GM20000 (cell line): ENCODE results near the gene LPCAT1.

Experiments used
- DNase-seq: peaks from one replicate; pipeline ENCODE4 v3.0.0; 2012; ENCODE audit warnings: low spot score
- TF ChIP-seq, protein P1 (sequence below): IDR thresholded peaks from 2 replicates; pipeline ENCODE4 v1.5.1; 2012; ENCODE audit warnings: mild to moderate bottlenecking, control low read depth; ENCODE audit errors: extremely low read depth, missing control alignments

The LPCAT1 gene

DNA sequence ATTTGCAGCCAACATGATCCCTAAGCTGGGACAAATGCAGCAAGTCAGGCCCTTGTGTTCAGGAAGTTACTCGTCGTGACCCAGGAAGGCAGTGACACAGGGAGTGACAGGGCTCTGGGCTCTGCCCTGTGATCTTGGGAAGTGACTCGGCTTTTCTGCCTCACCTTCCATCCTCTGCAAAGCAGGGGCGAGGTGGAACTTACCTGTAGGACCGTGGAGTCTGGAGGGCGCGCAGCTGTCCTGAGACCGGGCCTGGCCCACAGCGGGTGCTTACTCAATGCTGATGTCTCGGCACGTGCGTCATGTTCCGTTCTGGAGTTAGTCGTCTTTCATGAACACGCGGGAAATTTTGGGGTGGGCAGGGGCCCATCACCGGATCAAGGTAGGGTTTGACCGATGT is 22.8 kb upstream of the LPCAT1 start:
- DNase-seq: peak; percentile 7
- TF ChIP-seq, protein P1, sequence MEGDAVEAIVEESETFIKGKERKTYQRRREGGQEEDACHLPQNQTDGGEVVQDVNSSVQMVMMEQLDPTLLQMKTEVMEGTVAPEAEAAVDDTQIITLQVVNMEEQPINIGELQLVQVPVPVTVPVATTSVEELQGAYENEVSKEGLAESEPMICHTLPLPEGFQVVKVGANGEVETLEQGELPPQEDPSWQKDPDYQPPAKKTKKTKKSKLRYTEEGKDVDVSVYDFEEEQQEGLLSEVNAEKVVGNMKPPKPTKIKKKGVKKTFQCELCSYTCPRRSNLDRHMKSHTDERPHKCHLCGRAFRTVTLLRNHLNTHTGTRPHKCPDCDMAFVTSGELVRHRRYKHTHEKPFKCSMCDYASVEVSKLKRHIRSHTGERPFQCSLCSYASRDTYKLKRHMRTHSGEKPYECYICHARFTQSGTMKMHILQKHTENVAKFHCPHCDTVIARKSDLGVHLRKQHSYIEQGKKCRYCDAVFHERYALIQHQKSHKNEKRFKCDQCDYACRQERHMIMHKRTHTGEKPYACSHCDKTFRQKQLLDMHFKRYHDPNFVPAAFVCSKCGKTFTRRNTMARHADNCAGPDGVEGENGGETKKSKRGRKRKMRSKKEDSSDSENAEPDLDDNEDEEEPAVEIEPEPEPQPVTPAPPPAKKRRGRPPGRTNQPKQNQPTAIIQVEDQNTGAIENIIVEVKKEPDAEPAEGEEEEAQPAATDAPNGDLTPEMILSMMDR: no peak

DNA sequence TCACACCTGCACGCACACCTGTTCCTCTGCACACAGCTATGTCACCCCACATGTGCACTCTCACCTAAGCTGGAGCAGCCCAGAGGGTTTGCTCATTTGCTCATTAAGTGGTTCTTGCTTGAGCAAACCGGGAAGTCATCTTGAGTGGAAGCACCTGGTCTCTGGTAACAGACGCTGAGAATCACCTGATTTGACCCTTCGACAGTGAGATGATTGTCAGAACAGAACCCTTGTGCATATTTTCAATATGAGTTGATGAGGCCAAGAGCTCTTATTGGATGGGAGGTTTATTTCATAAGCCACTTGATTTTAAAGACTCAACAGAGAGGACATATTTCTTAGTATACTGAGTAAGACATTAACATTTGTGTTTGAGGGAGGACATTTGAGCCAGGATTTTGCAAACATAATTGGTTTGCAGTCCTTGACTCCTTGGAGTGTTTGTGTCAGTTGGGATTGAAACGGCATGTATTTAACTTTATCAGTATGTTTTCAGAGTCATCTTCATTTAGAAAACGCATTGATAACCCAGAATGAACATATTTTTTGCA is 22.1 kb upstream of the LPCAT1 start:
- TF ChIP-seq, protein P1: no peak
- DNase-seq: peak; percentile 12

DNA sequence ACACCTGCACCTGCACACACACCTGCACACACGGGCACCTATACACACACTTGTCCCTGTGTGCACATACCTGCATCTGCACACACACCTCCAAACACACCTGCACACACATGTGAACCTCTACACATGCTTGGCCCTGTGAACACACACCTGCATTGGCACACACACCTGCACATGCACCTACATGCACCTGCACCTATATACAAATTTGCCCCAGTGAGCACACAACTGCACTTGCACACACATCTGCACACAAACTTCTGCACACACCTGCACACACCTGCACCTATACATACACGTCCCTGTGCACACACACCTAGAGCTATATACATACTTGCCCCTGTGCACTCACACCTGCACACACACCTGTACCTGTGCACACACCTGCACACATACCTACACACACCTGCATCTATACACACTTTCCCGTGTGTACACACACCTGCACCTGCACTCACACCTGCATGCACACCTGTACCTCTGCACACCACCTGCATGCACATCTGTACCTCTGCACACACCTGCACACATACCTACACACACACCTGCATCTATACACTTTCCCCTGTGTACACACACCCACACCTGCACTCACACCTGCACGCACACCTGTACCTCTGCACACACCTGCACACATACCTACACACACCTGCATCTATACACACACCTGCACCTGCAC is 21.5 kb upstream of the LPCAT1 start:
- no peak for DNase-seq
- TF ChIP-seq, protein P1: no peak

DNA sequence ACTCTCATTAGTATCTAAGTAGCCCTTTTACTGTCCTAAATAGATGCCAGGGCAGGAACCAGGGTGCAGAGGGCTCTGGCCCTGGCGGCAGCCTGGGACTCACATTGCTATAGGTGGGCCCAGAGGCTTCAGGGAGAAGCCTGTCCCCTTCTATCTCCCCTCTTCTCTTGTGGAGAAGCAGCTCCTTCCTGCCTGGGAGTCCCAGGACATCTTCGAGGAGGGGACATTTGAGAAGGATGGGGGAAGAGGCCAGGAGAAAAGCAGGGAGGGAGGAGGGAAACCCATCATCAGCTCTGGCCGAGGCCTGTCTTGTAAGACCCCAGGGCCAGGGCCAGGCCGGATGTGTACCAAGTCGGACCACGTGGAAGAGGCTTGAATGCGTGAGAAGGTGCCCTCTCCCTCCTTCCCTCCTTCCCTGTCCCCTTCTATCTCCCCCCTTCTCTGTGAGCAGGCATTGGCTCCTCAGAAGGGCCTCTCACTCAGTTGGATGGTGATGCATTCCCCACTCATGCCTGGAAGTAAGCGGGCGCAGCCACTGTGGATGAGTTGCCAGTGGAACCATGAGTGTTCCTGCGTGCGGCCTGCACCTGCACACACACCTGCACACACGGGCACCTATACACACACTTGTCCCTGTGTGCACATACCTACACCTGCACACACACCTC is 20.7 kb upstream of the LPCAT1 start:
- peak; percentile 7 for DNase-seq
- TF ChIP-seq, protein P1: no peak

DNA sequence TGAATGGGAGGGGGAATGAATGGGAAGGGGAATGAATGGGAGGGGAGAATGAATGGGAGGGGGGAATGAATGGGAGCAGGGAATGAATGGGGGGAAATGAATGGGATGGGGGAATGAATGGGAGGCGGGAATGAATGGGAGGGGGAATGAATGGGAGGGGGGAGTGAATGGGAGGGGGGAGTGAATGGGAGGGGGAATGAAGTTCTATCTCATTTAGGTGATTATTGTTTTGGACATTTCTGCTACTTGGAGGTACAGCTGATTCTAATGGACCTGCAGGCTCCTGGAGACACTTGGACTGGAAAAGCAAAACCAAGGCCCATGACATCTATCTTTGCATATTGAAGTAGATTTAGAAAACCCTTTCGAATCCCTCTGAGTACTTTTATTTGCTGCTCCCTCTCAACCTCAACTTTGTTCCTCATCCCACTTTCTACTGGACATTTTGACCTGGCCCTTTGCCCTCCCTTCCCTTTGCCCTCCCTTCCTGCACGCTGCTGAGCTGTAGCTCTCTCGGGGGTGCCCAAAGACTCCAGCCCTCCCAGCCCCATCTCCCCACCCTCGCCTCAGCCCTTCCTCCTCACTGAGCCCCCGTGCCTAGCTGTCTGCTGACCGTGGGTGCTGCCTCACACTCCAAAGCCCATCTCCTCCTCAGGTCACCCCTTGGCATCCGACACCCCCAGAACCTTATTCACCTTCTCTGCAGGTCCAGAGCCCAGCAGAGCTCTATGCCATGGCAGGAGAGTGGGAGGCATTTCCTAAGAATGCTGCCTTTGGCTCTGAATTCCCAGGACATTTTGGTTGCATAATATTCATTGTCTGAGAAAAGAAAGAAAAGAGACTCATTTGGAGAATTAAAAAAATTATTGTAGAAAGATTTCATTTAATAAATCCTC is 19.9 kb upstream of the LPCAT1 start:
- DNase-seq: peak; percentile 6

DNA sequence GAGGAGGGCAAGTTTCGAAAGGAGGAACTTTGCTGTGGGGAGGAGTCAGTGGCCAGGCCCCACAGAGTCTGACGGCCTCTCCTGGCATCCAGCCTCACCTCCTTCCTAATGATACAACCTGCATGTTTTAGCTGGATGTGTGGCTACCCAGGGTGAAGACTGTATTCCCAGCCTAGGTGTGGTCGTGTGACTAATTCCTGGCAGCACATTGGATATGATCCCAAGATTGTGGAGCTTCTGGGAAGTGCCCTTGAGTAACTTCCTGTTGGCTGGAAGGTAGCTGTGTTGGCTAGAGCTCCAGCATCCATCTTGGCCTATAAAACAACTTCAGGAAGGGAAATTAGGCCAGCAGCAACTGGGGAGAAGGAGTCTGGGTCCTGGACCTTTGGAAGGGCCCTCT is 19.0 kb upstream of the LPCAT1 start:
- TF ChIP-seq, protein P1: no peak
- no peak for DNase-seq

More for the DNA sequence above, 19.9 kb upstream of the LPCAT1 start:
- TF ChIP-seq, protein P1: no peak
